HEK293T (cell line): ENCODE results near the gene PXT1.

ENCODE experiments used
- ZNF384 ChIP-seq: fragments of 450-650 bp; IDR thresholded peaks from 2 replicates; pipeline ENCODE4 v1.6.1; 2016
- TF ChIP-seq, protein P1 (sequence below): fragments of 450-650 bp; IDR thresholded peaks from 2 replicates; pipeline ENCODE4 v1.6.1; 2016

DNA sequence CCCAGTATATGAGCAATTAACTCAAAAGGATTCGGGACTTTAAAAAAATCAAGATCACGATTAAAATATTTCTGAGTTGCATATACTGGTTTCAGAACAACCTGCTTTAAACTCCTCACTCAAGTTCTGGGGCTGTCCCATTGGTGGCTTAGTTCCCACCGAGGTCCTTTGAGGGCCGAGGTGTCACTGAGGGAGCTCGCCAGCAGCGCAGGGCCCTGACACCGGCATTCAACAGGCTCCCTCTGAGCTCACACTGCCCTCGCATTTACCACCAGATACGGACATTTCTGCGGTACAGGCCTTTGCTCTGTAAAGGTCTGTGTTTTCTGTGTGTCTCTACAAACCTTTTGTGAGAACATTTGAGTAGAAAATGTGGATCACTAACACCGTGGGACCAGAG is 81.6 kb downstream of the PXT1 start:
- TF ChIP-seq, protein P1, sequence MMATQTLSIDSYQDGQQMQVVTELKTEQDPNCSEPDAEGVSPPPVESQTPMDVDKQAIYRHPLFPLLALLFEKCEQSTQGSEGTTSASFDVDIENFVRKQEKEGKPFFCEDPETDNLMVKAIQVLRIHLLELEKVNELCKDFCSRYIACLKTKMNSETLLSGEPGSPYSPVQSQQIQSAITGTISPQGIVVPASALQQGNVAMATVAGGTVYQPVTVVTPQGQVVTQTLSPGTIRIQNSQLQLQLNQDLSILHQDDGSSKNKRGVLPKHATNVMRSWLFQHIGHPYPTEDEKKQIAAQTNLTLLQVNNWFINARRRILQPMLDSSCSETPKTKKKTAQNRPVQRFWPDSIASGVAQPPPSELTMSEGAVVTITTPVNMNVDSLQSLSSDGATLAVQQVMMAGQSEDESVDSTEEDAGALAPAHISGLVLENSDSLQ: no peak
- no peak for TF ChIP-seq ZNF384
